22Rv1 (cell line): Measurements from ENCODE around the gene YWHAB.

ENCODE experiments used
- H3K27ac ChIP-seq: fragments of 450-650 bp; 2 replicates; pipeline ENCODE4 v1.5.1; 2017
- ZFX ChIP-seq: fragments of 450-650 bp; IDR thresholded peaks from 2 replicates; pipeline ENCODE4 v1.6.1; 2017; ENCODE audit warnings: antibody characterized with exemption, borderline replicate concordance
- TF ChIP-seq, protein P1 (sequence below): fragments of 450-650 bp; IDR thresholded peaks from 2 replicates; pipeline ENCODE4 v1.5.1; 2017; ENCODE audit warnings: mild to moderate bottlenecking

YWHAB gene

GRCh38 chr20:44894959-44895358 lies 9.5 kb downstream of the YWHAB start:
- TF ChIP-seq, protein P1, sequence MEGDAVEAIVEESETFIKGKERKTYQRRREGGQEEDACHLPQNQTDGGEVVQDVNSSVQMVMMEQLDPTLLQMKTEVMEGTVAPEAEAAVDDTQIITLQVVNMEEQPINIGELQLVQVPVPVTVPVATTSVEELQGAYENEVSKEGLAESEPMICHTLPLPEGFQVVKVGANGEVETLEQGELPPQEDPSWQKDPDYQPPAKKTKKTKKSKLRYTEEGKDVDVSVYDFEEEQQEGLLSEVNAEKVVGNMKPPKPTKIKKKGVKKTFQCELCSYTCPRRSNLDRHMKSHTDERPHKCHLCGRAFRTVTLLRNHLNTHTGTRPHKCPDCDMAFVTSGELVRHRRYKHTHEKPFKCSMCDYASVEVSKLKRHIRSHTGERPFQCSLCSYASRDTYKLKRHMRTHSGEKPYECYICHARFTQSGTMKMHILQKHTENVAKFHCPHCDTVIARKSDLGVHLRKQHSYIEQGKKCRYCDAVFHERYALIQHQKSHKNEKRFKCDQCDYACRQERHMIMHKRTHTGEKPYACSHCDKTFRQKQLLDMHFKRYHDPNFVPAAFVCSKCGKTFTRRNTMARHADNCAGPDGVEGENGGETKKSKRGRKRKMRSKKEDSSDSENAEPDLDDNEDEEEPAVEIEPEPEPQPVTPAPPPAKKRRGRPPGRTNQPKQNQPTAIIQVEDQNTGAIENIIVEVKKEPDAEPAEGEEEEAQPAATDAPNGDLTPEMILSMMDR: no peak
- TF ChIP-seq ZFX: no peak
- no peak overlapping the region for H3K27ac ChIP-seq

GRCh38 chr20:44896583-44896982 lies 11.1 kb downstream of the YWHAB start:
- no peak overlapping the region for H3K27ac ChIP-seq
- no peak for TF ChIP-seq ZFX
- TF ChIP-seq, protein P1: no peak

DNA sequence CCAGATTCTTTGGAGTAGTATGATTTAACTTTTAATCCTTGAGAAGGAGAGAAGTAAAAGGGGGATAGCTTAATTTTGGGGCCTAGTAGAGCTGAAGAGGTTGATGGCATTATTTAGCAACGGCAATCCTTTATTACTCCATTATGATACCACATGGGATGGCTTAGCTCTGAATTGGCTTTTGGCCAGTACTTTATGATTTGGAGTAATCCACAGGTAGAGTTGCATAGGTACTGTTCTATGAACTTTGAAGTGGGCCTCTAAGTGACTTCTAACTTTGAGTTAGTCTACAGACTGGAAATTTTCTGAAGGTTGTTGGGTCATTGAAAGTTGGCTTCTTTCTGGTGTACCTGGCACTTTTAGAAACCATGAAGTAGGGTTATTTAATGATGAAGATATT lies 11.6 kb downstream of the YWHAB start:
- H3K27ac ChIP-seq: no peak overlapping the region
- TF ChIP-seq ZFX: no peak
- TF ChIP-seq, protein P1: no peak

DNA sequence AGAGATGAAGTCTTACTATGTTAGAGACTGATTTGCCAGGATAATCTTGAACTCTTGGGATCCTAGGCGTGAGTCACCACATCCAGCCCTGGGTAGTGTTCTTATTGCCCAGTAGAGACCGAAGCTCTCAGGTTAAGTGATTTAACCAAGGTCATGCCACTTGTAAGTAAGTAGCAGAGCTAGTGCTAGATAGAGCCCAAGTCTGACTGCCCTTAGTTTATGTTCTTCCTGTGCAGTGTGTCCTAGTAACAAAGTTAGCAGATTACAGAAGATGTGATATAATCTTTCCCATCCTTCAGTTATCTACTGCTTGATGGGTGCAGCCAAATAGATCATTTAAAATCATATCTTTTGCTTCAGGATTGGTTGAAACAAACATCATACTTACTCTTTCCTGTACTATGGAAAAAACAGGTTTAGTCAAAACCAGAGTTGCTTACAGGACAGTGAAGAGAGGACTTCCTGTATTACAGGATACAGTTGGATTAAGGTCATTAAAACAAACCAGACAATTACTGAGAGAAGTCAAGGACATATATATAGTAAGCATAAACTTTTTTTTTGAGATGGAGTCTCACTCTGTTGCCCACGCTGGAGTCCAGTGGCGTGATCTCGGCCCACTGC lies 14.8 kb downstream of the YWHAB start:
- no peak overlapping the region for H3K27ac ChIP-seq
- TF ChIP-seq, protein P1: no peak
- TF ChIP-seq ZFX: no peak

DNA sequence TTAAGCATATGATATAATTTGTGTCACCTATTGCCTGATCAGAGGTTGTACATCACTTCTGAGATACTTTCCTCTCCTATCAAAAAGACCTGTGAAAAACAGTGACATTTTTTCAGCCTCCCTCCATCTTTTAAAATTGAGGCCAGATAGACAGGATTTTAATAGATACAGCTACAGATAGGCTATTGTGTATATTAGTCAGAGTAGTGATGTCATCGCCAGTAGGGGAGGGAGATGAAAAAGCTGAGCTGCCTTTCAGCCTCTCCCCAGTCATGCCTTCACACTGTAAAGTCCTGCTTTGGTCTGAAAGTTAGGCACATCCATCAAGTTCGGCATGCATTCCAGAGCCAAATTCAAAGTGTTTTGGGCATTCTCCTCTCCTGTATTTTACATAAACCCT lies 16.5 kb downstream of the YWHAB start:
- H3K27ac ChIP-seq: no peak overlapping the region

DNA sequence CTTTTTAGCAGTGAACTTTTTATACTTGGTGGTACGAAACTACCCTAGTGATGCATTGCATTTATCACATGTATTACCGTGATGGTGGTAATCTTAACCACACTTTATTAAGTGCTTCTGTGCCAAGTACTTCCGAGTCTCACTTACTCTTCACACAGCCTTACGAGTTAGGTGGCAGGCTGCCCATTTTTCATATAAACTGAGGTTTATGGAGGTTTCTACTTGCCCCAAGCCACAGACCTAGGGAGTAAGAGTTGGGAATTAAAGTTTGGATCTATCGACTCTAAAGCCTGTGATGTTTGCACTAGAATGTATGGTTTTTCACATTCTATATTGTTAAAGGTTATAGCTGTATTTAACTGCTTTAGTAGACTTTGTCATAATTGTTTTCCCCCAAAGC lies 18.9 kb downstream of the YWHAB start:
- no peak overlapping the region for H3K27ac ChIP-seq
- TF ChIP-seq, protein P1: no peak
- TF ChIP-seq ZFX: no peak

More for the DNA sequence above, 16.5 kb downstream of the YWHAB start:
- TF ChIP-seq ZFX: no peak
- TF ChIP-seq, protein P1: no peak

GRCh38 chr20:44908987-44909871 lies 23.7 kb downstream of the YWHAB start:
- TF ChIP-seq, protein P1: no peak
- TF ChIP-seq ZFX: no peak
- H3K27ac ChIP-seq: peak overlapping the region; percentile 81
